ENCODE data around the gene CLEC4G. TPM values are rescaled to one million over a fixed set of nuclear protein-coding genes. Genes with fewer than 3 reads are reported as not detected.

Gene CLEC4G
- total and polyA plus RNA-seq, 2 donors from 2014 or later, result 0.72 to 1.1 TPM

DNA sequence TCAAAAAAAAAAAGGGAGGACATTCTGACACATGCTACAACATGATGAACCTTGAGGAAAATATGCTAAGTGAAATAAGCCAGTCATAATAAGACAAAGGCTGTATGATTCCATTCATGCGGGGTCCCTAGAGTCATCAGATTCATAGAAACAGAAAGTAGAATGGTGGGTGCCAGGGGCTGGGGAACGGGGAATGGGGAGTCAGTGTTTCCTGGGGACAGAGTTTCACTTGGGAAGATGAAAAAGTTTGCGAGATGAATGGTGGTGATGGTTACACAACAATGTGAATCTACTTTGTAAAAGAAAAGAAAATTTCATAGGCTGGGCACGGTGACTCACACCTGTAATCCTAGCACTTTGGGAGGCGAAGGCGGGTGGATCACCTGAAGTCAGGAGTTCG lies 6.1 kb upstream of the CLEC4G start:
- H3K4me1 ChIP-seq (ENCODE audit: control insufficient read depth in 2 of 3, insufficient read depth in 2 of 3, low read depth in 1 of 3, low read length in 3 of 3), result no peaks in the 10 kb centered on the region
- no peak overlapping the region for H3K4me3 ChIP-seq (ENCODE audit: low read length in 3 of 3)
- DNase-seq, result no peak
- no peaks in the 10 kb centered on the region for H3K9me3 ChIP-seq (ENCODE audit: control insufficient read depth in 2 of 3, insufficient read depth in 1 of 3, low read length in 3 of 3)
- FAIRE-seq, result no peak
- no peaks in the 10 kb centered on the region for H3K36me3 ChIP-seq (ENCODE audit: control insufficient read depth in 2 of 3, insufficient read depth in 3 of 3, low read length in 3 of 3)
- intact Hi-C loops (cut with DNase I), result no loop called here
- no peaks in the 10 kb centered on the region for H3K27me3 ChIP-seq (ENCODE audit: control insufficient read depth, insufficient read depth, low read length)
- no peak overlapping the region for H3K27ac ChIP-seq (ENCODE audit: low read depth in 2 of 2, low read length in 2 of 2)
- no peak overlapping the region for H3K9ac ChIP-seq (ENCODE audit: low read length in 3 of 3)
- TF ChIP-seq, protein P1, sequence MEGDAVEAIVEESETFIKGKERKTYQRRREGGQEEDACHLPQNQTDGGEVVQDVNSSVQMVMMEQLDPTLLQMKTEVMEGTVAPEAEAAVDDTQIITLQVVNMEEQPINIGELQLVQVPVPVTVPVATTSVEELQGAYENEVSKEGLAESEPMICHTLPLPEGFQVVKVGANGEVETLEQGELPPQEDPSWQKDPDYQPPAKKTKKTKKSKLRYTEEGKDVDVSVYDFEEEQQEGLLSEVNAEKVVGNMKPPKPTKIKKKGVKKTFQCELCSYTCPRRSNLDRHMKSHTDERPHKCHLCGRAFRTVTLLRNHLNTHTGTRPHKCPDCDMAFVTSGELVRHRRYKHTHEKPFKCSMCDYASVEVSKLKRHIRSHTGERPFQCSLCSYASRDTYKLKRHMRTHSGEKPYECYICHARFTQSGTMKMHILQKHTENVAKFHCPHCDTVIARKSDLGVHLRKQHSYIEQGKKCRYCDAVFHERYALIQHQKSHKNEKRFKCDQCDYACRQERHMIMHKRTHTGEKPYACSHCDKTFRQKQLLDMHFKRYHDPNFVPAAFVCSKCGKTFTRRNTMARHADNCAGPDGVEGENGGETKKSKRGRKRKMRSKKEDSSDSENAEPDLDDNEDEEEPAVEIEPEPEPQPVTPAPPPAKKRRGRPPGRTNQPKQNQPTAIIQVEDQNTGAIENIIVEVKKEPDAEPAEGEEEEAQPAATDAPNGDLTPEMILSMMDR (IDR thresholded peaks at IDR 0.05; ENCODE audit: borderline replicate concordance, extremely low read depth, insufficient read depth), result no peak

DNA sequence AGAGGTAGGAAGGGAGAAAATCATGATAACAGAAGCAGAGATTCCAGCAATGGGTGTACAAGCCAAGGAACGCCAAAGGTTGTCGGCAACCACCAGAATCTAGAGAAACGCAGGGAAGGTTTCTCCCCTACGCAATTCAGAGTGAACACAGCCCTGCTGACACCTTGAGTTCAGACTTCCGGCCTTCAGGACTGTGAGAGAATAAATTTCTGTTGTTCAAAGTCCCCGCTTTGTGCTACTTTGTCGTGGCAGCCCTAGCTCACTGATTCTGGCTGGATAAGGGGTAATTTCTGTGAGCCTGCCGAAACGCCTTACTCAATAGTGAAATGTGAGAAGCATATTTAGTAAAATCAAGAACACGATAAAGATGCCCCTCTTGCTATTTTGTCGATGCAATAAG lies 5.3 kb upstream of the CLEC4G start:
- TF ChIP-seq, protein P1 (IDR thresholded peaks at IDR 0.05; ENCODE audit: borderline replicate concordance, extremely low read depth, insufficient read depth), result no peak
- Histone ChIP-seq H3K27ac (ENCODE audit: low read depth in 2 of 2, low read length in 2 of 2) (no peak overlapping the region), H3K4me3 (ENCODE audit: low read length in 3 of 3) (no peak overlapping the region), H3K9ac (ENCODE audit: low read length in 3 of 3) (no peak overlapping the region), H3K4me1 (ENCODE audit: control insufficient read depth in 2 of 3, insufficient read depth in 2 of 3, low read depth in 1 of 3, low read length in 3 of 3) (no peaks in the 10 kb centered on the region), H3K9me3 (ENCODE audit: control insufficient read depth in 2 of 3, insufficient read depth in 1 of 3, low read length in 3 of 3) (no peaks in the 10 kb centered on the region), H3K36me3 (ENCODE audit: control insufficient read depth in 2 of 3, insufficient read depth in 3 of 3, low read length in 3 of 3) (no peaks in the 10 kb centered on the region), H3K27me3 (ENCODE audit: control insufficient read depth, insufficient read depth, low read length) (no peaks in the 10 kb centered on the region)
- FAIRE-seq (no peak), DNase-seq (no peak)
- intact Hi-C loops (cut with DNase I), result no loop called here

DNA sequence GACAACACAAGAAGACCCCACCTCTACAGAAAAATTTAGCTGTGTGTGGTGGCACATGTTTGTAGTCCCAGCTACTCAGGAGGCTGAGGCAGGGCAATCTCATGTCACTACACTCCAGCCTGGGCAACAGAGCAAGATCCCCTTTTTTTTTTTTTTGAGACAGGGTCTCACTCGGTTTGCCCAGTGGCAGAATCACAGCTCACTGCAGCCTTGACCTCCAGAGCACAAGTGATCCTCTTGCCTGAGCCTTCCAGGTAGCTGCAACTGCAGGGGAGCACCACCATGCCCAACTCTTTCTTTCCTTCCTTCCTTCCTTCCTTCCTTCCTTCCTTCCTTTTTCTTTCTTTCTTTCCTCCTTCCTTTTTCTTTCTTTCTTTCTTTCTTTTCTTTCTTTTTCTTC lies 4.2 kb upstream of the CLEC4G start:
- DNase-seq, result peak in 1 of 5 donors; percentile 4
- no peak overlapping the region for H3K9ac ChIP-seq (ENCODE audit: low read length in 3 of 3)
- H3K4me3 ChIP-seq (ENCODE audit: low read length in 3 of 3), result no peak overlapping the region
- no peaks in the 10 kb centered on the region for H3K36me3 ChIP-seq (ENCODE audit: control insufficient read depth in 2 of 3, insufficient read depth in 3 of 3, low read length in 3 of 3)
- no peaks in the 10 kb centered on the region for H3K9me3 ChIP-seq (ENCODE audit: control insufficient read depth in 2 of 3, insufficient read depth in 1 of 3, low read length in 3 of 3)
- intact Hi-C loops (cut with DNase I), result no loop called here
- no peaks in the 10 kb centered on the region for H3K4me1 ChIP-seq (ENCODE audit: control insufficient read depth in 2 of 3, insufficient read depth in 2 of 3, low read depth in 1 of 3, low read length in 3 of 3)
- TF ChIP-seq, protein P1 (IDR thresholded peaks at IDR 0.05; ENCODE audit: borderline replicate concordance, extremely low read depth, insufficient read depth), result no peak
- no peak overlapping the region for H3K27ac ChIP-seq (ENCODE audit: low read depth in 2 of 2, low read length in 2 of 2)
- H3K27me3 ChIP-seq (ENCODE audit: control insufficient read depth, insufficient read depth, low read length), result peaks cover 6% of the 10 kb centered on the region
- FAIRE-seq, result no peak
